GM10266 (cell line): Measurements from ENCODE around the gene DDO.

Experiments used
- DNase-seq: peaks from one replicate; pipeline ENCODE4 v3.0.0; 2012; ENCODE audit errors: extremely low spot score
- TF ChIP-seq, protein P1 (sequence below): IDR thresholded peaks from 2 replicates; pipeline ENCODE4 v1.5.1; 2012; ENCODE audit warnings: mild to moderate bottlenecking, low read depth; ENCODE audit not compliant: control insufficient read depth, insufficient read depth; ENCODE audit errors: missing control alignments

Gene DDO

DNA sequence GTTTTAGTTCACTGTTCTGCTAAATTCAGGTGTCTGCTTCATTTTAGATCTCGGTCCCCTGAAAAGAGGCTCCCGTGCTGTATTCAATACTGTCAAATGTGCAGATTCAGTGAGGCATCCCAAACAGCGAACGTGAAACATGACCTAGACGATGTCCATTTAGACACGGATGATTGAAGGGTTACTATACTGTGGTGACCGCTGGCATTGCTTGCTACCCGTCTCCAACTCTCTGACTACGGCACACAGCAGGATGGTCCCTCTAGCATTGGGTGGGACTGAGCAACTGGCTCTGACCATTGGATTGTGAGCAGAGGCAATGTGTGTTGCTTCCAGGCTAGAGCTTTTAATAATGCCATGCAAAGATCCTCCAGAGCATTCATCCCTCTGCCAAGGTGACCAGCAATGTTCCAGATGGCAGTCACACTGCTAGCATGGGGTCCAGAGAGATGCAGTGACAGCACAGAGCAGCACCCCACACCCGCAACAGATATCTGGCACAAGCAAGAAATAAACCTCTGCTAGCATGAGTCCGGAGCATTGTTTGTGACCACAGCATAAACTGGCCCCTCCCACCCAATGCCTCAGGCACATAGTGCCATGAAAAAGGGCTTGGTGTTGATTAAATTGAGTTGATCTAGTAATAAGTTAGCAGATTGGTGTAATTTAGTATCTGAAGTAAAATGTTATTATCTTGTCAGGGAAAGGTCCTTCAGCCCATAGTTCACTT is 66.2 kb downstream of the DDO start:
- TF ChIP-seq, protein P1, sequence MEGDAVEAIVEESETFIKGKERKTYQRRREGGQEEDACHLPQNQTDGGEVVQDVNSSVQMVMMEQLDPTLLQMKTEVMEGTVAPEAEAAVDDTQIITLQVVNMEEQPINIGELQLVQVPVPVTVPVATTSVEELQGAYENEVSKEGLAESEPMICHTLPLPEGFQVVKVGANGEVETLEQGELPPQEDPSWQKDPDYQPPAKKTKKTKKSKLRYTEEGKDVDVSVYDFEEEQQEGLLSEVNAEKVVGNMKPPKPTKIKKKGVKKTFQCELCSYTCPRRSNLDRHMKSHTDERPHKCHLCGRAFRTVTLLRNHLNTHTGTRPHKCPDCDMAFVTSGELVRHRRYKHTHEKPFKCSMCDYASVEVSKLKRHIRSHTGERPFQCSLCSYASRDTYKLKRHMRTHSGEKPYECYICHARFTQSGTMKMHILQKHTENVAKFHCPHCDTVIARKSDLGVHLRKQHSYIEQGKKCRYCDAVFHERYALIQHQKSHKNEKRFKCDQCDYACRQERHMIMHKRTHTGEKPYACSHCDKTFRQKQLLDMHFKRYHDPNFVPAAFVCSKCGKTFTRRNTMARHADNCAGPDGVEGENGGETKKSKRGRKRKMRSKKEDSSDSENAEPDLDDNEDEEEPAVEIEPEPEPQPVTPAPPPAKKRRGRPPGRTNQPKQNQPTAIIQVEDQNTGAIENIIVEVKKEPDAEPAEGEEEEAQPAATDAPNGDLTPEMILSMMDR: no peak

DNA sequence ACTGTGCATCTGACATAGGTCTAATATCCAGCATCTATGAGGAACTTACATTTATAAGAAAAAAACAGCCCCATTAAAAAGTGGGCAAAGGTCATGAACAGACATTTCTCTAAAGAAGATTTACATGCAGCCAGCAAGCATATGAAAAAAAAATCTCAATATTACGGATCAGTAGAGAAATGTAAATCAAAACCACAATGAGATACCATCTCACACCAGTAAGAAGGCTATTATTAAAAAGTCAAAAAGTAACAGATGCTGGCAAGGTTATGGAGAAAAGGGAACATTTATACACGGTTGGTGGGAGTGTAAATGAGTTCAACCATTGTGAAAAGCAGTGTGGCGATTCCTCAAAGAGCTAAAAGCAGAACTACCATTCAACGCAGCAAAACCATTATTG is 70.3 kb downstream of the DDO start:
- TF ChIP-seq, protein P1: no peak
- DNase-seq: no peak

More for the DNA sequence above, 66.2 kb downstream of the DDO start:
- DNase-seq: no peak

DNA sequence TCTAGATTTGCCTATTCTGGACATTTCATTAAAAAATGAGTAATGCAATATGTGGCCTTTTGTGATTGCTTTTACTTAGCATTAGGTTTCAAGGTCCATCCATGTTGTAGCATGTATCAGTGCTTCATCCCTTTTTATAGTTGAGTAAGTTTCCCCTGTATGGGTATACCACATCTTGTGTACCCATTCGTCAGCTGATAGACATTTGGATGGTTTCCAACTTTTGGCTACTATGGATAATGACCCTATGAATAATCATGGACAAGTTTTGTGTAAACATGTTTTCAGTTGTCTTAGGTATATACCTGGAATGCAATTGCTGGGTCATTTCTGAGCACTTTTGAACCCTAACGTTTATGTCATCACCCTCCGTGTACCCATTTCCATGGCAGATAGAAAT is 72.6 kb downstream of the DDO start:
- TF ChIP-seq, protein P1: no peak
- DNase-seq: no peak
